ENCODE data around the gene TRIP10.

Gene TRIP10

DNA sequence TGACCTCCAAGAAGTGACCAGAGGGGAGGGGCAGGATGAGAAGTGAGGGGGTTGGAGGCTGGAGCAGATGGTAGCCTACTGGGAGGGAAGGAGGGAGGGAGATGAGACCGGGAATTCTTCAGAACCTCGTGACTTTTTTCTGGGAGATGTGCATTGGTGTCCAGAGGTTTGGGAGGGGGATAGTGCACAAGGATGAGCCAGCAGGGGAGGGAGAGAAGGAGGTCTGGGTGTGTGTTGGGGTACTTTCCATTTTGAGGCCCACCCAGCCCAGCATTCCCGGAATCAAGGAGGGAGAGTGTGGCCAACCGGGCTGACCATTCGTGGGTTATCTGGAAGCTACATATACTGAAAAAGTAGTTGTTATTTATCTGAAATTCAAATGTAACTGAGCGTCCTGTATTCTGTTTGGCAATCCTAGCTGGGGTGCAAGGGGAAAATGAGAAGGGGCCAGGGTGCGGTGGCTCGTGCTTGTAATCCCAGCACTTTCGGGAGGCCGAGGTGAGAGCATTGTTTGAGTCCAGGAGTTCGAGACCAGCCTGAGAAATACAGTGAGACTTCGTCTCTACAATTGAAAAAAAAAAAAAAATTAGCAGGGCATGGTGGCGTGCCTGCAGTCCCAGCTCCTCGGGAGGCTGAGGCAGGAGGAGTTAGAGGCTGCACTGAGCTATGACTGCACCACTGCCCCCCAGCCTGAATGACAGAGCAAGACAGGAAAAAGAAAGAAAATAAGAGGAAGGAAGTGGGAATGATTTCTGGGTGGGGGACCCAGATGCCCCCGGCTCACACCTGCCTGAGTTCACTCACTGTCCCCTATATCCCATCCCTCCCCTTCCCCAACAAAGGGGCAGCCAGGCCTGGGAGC is 14.6 kb upstream of the TRIP10 start:
- TF ChIP-seq, protein P1, sequence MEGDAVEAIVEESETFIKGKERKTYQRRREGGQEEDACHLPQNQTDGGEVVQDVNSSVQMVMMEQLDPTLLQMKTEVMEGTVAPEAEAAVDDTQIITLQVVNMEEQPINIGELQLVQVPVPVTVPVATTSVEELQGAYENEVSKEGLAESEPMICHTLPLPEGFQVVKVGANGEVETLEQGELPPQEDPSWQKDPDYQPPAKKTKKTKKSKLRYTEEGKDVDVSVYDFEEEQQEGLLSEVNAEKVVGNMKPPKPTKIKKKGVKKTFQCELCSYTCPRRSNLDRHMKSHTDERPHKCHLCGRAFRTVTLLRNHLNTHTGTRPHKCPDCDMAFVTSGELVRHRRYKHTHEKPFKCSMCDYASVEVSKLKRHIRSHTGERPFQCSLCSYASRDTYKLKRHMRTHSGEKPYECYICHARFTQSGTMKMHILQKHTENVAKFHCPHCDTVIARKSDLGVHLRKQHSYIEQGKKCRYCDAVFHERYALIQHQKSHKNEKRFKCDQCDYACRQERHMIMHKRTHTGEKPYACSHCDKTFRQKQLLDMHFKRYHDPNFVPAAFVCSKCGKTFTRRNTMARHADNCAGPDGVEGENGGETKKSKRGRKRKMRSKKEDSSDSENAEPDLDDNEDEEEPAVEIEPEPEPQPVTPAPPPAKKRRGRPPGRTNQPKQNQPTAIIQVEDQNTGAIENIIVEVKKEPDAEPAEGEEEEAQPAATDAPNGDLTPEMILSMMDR (IDR thresholded peaks at IDR 0.05; ENCODE audit: control insufficient read depth, insufficient read depth, low read depth, low read length, missing control alignments) = no peak
- no peak overlapping the region for H3K4me3 ChIP-seq (ENCODE audit: control insufficient read depth, low read depth, low read length)
- no peak for DNase-seq (ENCODE audit: low read depth)

DNA sequence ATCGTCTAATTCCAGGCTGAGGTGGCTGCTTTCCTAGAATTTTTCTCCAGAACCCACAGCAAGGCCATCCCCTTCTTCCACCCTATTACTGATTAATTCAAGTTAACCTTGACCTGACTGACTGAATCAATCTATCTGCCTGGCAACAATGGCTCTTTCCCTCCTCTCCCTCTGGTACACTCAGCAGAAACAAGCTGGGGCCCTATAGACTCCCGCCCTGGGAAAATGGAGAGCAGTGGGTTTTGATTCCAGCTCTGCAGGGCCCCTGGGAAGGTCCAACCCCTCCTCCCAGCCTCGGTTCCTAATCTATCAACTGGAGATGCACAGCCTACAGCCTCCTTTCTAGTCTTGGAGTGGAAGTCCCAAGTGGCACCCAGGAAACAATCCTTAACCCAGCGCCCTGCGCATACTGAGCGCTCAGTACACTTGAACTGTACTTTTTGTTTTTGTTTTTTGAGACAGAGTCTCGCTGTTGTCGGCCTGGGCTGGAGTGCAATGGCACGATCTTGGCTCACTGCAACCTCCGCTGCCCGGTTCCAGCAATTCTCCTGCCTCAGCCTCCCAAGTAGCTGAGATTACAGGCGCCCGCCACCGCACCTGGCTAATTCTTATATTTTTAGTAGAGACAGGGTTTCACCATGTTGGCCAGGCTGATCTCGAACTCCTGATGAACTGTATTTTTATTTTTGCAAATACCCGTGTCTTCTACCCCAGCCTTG is 13.8 kb upstream of the TRIP10 start:
- TF ChIP-seq, protein P1 (IDR thresholded peaks at IDR 0.05; ENCODE audit: control insufficient read depth, insufficient read depth, low read depth, low read length, missing control alignments) = no peak
- no peak for DNase-seq (ENCODE audit: low read depth)
- no peak overlapping the region for H3K4me3 ChIP-seq (ENCODE audit: control insufficient read depth, low read depth, low read length)

DNA sequence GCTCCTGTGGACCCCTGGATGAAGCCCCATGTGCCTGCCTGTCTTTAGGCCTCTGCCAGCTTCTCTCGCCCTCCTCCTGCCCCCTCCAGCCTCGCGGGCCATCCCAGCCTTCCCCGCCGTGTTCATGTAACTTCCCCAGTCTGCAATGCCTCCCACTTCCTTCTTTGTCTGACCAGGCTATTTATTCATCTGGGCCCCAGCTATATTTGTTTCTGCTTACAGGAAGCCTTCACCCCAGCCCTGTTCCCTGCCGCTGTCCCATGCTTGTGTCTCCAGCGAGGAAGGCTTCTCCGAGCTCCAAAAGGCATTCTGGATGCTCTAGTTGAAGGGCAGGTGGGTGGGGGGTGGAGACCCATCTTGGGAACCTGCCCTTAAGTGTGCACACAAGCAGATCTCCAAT is 11.1 kb upstream of the TRIP10 start:
- H3K4me3 ChIP-seq (ENCODE audit: control insufficient read depth, low read depth, low read length) = no peak overlapping the region
- DNase-seq (ENCODE audit: low read depth) = no peak
- TF ChIP-seq, protein P1 (IDR thresholded peaks at IDR 0.05; ENCODE audit: control insufficient read depth, insufficient read depth, low read depth, low read length, missing control alignments) = no peak

DNA sequence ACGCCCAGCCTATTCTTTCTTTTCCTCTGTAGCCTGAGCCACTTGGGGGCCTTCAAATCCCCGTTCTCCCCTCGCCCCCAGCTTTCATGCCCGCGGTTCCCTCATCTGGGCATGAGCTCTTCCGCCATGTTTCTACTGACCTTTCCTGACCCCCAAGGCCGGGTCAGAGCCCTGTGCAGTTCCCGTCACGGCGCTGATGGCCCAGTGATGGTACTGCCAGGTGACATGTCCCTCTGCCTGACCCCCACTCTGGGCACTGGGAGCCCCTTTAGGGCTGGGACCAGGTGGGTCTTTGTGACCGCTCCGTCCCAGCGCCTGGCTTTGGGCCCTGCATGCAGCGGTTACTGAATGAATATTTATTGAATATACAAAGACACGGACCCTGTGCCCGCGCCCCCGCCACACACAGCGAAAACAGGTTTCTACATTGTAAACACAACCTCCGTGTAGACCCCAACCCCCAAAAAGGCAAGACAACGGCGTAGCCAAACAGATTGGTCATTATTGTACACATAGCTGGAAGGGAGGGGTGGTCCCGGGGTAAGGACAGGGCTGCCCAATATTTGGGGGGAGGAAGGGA is 9.8 kb upstream of the TRIP10 start:
- DNase-seq (ENCODE audit: low read depth) = no peak
- no peak overlapping the region for H3K4me3 ChIP-seq (ENCODE audit: control insufficient read depth, low read depth, low read length)
- TF ChIP-seq, protein P1 (IDR thresholded peaks at IDR 0.05; ENCODE audit: control insufficient read depth, insufficient read depth, low read depth, low read length, missing control alignments) = no peak

DNA sequence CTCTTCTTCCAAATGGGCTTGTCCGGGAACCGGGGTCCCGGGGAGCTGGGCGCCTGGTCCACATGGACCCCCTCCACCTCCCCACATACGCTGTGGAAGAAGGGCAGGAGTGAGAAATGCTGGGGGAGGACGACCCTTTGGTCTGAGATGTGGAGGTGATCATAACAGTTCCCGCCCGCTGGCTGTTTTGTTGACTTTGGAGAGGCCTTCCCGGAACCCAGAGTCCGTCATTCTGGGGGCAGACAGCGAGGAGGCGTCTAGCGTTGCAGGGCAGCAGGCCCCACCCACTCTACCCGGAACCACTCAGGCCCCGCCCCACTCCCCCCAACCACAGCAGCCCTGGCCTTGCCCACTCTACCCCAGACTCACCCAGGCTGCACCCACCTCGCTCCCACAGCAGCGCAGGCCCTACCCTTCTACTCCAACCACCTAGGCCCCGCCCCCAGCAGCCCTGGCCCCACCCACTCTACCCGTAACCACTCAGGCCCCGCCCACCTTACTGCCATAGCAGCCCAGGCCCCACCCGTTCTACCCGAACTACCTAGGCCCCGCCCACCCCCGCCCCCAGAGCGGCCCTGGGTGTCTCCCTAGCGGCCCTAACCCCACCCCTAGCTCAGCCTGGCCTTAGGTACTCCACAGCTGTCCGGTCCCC is 9.2 kb upstream of the TRIP10 start:
- DNase-seq (ENCODE audit: low read depth) = no peak
- no peak overlapping the region for H3K4me3 ChIP-seq (ENCODE audit: control insufficient read depth, low read depth, low read length)
- TF ChIP-seq, protein P1 (IDR thresholded peaks at IDR 0.05; ENCODE audit: control insufficient read depth, insufficient read depth, low read depth, low read length, missing control alignments) = no peak

DNA sequence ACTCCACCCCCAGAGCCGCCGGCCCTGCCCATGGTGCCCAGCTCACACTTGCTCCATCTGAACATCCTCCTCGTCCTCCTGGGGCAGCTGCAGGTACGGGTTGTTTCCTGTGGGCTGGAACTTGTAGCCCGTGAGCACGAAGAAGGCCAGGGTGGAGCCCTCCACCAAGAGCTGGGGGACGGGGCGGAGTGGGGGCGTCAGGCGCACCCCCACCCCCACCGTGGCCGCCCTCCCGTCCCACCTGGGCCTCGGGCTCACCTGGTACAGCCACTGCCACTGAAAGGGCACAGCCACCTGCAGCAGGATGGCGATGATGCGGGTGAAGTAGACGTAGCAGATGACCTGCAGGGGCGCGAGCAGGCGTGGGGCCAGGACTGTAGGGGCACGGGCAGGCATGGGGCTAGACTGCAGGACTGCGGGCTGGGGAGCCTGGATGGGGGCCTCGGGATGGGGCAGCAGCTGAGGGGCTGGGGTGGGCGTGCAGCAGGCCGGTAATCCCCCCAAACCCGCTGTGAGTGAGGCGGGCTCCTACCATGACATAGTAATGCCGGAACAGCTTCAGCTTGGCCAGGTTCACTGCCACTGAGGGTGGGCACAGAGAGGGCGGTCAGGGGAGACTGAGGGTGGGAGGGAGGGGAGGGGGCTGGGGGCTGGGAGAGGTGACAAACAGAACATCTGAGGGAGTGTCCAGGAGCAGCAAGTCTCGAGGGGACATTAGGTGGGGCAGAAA is 8.4 kb upstream of the TRIP10 start:
- DNase-seq (ENCODE audit: low read depth) = no peak

More for the DNA sequence above, 8.4 kb upstream of the TRIP10 start:
- H3K4me3 ChIP-seq (ENCODE audit: control insufficient read depth, low read depth, low read length) = no peak overlapping the region
- TF ChIP-seq, protein P1 (IDR thresholded peaks at IDR 0.05; ENCODE audit: control insufficient read depth, insufficient read depth, low read depth, low read length, missing control alignments) = no peak
